NOMO-1 treated with DMSO at 0.1 percent for 48 hours (cell line): Measurements from ENCODE around the gene WASHC1.
"Not testable (repeated sequence)": the region's sequence is repeated elsewhere in the genome, so short reads cannot be mapped to it uniquely, and the experiment has no call there.

Experiments used
- DNase-seq: peaks from one replicate; lab custom pipeline; 2025; ENCODE audit not compliant: unreplicated experiment; lab: John Stamatoyannopoulos, UW

Gene WASHC1, protein sequence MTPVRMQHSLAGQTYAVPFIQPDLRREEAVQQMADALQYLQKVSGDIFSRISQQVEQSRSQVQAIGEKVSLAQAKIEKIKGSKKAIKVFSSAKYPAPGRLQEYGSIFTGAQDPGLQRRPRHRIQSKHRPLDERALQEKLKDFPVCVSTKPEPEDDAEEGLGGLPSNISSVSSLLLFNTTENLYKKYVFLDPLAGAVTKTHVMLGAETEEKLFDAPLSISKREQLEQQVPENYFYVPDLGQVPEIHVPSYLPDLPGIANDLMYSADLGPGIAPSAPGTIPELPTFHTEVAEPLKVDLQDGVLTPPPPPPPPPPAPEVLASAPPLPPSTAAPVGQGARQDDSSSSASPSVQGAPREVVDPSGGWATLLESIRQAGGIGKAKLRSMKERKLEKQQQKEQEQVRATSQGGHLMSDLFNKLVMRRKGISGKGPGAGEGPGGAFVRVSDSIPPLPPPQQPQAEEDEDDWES

DNA sequence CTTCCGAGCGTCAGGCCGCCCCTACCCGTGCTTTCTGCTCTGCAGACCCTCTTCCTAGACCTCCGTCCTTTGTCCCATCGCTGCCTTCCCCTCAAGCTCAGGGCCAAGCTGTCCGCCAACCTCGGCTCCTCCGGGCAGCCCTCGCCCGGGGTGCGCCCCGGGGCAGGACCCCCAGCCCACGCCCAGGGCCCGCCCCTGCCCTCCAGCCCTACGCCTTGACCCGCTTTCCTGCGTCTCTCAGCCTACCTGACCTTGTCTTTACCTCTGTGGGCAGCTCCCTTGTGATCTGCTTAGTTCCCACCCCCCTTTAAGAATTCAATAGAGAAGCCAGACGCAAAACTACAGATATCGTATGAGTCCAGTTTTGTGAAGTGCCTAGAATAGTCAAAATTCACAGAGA, at the start of gene WASHC1:
Gene WASHC1, minus strand, starts transcription at position 101 of the 400 bp plus-strand sequence. CDS start 4,457 bp downstream, outside the sequence.
- DNase-seq, result not testable (repeated sequence)

DNA sequence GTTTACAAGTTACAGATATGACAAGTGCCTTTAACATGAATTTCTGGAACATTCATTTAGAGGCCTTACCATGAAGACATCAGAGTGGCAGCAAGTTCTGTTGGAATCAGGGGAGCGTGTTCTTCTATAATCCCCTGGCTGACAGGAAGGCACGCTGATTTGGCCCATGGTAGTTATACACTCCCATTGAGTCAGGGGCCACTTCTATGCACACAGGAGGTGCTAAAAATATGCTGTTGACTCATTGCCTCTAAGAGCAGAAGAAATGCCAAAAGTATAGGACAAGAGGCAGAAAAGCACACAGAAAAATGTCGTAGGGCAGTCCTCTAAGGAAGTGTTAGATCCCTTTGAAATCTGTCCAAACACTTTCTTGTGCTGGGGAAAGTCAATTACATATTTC, 49.1 kb upstream of the WASHC1 start:
- DNase-seq, result not testable (repeated sequence)

DNA sequence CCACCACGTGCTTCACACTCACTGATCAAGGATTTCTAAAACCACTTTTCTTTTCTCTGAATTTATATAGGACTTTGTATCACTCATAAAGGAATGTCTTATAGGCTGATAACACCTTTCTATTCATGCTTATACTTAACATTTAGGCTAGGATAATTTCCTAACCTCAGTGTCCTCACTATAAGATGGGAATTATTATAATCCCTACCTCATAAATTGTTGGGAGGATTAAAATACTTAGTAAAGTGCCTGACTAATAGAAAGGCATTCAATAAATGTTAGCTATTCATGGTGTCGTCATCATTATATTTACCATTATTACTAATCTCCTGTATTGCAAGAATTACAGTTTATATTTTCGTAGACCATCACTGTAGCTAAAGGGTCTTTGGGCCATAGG, 47.1 kb upstream of the WASHC1 start:
- not testable (repeated sequence) for DNase-seq

DNA sequence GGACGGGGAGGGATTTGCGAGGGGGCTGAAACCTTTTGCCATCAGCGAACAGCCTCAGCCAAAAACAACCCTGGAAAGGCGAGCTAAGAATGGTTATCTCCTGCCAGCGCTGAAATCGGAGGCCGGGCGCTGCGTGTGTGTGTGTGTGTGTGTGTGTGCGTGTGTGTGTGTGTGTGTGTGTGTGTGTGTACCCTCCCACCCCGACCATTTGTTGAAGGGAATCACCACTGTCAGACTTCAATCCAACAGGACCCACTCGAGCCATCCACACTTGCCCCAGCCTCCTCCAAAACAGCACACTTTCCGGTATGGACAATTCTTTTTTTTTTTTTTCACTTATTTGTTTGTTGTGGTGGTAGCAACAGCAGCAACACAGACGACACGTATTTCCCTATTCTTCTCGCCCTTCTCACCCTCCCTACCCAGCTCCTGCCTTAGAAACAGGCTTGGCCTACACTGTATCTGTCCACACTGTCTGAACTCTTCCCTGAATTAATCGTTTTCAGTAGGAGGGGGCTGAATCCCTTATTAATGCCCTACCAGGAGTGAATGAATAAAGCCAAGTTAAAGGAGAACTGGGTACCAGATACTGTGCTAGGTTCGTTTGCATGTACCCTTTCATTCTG, 44.8 kb upstream of the WASHC1 start:
- DNase-seq, result not testable (repeated sequence)

DNA sequence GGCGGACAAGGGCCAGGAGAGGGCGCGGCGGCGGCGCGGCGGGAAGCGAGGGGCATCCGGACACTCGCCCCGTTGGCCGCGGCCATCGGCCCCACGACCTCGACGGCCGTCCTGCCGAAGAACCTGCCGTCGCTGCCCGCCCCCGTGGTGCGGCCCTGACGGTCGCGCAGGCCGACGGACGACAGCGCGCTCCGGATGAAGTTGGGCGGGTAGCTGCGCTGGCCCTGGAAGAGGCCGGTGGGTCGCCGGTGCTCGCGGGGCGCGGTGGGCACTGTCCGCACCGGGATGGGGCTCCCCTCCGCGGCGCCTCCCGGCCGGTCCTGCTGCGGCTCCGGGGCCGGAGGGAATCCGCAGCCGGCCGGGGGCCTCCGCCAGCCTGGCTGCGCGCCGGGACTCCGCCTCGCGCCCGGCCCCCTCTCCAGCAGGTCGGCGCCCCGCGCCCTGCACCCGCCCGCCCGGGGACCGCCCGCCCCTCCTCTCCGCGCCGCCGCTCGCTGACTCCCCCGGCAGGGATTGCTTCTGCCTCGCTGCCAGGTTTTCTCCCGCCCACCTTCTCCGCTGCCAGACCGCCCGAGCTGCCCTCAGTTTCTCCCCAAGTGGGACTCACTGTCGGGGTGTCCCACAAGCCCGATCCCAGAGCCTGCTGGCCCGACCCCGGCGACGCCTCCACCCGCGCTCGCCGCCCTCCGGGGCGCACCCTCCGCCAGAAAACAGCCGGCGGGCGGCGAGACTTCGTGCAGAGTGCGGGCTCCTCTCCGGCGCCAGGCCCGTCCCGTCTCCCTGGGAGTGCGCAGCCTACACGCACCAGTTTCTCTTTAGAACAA, 44.0 kb upstream of the WASHC1 start:
- DNase-seq, result not testable (repeated sequence)

DNA sequence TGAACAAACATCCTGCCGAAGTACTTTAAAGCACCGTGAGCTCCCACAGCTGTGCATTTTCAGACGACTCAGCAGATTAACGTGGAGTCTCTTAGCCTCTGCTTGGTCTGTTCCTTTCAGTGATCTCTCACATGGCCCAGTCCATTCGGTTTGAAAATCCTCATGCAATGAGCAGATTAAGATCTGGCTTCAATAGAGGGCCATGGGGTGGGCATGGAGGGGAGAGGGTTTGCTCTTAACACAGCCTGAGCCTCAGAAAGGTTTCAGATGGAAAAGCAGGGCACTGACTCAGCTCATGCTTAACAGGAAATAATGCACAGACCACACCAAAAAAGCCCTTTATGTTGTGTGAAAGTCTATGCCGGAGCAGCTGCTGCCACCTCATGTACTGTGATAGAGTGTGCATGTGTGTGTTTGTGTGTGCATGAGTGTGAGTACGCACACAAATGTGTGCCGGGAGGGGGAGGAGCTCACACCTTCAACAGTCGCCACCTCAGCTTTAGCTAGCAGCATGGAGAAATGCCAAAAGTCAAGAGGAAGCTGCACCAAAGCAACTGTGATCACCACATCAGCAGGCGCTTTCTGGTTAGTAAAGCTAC, 33.9 kb upstream of the WASHC1 start:
- DNase-seq, result not testable (repeated sequence)

DNA sequence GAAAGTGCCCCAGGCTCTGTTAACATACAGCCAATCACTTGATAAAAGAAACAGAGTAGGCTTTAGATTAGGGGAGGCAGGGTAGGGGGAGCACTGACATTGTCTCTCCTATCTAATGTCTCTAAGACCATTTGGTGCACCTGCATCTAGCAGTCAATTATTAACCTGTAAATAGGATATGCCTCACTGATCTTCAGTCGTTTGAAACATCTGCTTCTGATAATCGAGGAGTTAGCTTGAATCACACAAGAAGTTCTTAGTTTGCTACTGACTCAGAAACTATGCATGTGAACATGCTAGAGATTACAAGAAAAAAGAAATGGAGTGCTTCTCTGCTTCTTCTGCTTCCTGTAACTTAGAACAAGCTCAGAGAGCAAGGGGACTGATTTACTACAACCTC, 23.4 kb upstream of the WASHC1 start:
- DNase-seq, result not testable (repeated sequence)

DNA sequence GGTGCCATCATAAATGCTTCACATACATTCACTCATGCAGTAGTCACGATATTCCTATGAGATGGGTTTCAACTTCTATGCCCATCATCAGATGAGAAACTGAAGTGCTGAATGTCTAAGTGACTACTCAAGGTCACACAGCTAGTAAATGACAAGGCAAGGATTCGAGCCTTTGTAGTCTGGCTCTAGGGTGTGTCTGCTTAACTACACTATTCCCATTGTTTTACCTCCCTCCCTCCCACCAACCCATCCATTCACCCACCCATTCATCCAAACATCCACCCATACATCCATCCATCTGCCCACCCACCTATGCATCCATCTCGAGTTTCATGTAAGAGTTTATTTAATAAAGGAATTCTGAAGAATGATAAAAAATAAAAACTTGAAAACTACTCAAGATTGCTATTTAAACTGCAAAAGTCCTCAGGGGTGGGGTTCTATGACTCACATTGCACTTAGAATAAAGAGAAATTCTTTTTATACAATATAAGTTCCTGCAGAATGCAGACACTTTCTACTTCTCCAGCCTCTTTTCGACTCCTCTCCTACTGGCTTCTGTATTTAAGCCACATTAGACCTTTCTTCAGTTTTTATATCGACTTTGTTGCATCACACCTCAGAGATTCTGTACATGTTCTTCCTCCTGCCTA, 19.1 kb upstream of the WASHC1 start:
- not testable (repeated sequence) for DNase-seq

DNA sequence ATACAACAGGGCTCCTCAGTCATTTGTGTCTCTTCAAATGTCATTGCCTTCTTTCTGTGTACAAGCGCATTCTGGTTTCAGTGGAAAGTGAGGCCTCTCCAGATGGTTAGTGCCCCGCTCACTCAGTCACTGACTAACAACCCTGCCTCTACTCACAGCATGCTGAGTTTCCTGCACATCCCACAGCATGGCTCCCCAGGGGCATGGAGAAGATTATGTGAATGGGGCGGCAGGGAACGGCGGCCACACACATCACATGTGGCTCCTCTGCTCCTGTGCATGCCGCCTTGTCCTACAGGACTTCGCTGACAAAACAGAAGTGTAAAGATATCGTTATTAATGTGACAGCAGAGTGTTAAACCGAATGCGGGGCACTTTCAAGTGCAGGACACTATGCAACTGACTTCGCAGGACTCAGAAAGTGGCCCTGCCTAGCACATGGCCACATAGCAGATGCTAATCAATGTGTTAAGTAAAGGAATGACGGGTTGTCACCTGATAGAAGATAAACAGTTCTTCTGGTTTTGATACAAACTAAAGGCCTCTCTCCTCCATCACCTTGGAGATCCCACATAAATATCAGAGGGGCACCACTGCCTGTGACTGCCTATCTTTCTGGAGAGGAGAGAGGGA, 17.5 kb upstream of the WASHC1 start:
- not testable (repeated sequence) for DNase-seq

DNA sequence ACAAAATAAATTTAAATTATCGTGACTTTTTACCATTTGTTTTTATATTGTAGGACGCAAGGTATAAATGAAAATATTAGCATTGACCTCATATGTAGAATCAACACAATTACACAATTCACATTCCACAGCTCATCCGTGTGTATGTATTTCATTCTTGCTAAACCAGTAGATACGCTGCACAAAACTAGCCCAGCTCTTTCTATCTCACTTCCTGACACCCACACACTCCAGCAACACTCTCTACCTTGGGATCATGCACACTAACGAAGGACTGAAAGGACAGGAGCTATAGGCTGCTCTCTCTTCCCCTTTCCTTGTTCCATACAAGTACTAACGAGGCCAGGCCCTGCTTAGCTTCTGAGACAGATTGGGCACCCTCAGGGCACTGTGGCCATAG, 16.9 kb upstream of the WASHC1 start:
- DNase-seq, result not testable (repeated sequence)

DNA sequence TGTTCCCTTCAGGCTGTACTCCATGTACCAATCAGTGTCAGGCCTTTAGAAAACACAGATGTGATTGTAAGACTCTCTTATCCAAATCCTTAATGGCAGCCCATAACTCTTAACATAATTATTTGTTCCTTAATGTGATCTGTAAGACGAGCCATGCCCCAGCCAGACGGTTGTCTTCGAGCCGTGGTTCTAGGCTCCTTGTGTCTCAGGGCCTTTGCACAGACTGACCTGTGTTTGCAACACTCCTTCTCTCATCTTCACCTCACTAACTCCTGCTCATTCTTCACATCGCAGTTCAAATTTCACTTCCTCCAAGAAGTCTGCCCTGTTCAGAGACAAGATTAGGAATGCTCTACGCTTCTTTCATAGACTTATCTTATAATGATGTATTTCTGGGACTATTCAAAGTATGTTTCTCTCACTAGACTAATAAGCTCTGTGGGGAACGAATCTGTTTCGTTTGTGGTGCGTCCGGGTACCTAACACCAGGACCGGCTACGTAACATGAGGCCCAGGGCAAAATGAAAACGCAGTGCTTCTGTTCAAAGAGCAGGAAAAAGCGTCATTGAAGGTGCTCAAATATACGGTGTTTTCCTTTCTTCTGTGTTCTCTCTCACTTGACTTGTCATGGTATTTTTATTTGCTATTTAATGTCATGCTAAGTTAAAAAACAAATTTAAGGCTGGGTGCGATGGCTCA, 16.1 kb upstream of the WASHC1 start:
- DNase-seq, result not testable (repeated sequence)

DNA sequence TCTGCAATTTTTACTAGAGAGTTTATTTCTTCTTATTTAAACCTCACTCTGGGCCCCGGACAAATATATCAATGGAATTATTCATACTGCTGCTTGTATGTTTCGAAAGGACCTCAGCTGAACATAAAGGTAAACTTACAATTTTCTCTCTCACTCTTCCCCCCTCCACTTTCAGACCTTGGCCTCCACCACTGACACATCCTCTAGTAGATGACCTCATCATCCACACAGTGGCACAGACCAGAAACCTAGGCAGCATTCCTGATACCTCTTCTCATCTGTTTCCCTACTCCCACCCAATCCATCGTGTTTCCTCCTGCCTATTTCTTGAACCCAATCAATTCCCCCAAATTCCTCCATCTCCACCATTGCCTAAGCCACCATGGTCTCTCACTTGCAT, 15.2 kb upstream of the WASHC1 start:
- not testable (repeated sequence) for DNase-seq

DNA sequence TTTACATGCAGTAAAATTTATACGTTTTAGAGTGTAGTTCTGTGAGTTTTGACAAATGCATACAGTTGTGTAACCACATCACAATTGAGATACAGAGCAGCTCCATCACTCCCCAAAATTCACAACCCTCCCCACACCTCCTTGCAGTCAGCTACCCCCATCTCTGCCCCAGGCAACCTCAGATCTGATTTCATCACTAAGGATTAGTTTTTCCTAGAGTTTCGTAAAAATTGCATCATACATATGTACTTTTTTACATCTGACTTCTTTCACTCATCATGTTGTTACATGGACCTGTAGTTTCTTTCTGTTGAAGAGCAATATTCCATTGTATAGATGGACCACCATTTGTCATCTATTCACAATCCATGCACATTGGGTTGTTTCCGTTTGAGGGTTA, 14.4 kb upstream of the WASHC1 start:
- not testable (repeated sequence) for DNase-seq

DNA sequence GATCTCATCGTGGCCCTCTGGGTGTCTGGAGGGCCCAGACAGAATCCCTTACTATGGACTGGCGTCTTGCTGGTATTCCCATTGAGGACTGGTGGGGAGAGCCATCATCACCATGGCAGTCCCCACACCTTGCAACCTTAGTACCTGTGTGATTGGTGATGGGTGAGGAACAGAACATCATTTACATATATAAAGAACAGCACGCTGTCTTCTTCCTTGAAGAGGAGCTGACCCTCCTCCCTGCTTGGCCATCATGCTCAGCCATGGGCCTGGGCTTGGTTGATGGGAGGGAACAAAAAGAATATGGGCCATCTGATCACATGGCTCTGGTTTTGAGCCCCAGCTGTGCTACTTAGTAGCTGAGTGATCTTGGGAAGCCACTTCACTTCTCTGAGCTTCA, 13.9 kb upstream of the WASHC1 start:
- DNase-seq, result not testable (repeated sequence)

DNA sequence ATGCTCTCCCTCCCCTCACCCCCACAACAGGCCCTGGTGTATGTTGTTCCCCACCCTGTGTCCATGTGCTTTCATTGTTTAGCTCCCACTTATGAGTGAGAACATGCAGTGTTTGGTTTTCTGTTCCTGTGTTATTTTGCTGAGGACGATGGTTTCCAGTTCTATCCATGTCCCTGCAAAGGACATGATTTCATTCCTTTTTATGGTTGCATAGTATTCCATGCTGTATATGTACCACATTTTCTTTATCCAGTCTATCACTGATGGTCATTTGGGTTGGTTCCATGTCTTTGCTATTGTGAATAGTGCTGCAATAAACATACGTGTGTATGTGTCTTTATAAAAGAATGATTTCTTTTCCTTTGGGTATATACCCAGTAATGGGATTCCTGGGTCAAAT, 12.6 kb upstream of the WASHC1 start:
- not testable (repeated sequence) for DNase-seq

DNA sequence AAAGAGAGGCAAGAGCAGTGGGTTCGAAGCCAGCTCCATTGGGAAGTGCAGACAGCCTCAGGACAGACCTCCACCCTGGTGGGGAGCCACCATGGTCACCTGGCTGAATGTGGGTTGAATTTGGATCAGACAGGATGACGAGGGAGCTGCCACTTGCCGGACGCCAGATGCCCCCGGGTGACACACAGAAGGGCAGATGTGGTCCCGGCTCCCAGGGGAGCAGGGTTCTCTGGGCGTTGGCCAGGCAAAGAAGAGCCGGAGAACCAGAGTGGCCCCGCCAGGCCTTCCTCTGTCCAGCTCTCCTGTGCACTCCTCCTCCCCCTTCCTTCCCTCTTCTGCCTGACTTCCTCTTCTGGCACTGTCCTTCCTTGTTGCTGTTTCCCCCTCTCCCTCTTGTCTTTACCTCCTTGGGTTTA, 12.0 kb upstream of the WASHC1 start:
- peak; percentile 10 for DNase-seq

DNA sequence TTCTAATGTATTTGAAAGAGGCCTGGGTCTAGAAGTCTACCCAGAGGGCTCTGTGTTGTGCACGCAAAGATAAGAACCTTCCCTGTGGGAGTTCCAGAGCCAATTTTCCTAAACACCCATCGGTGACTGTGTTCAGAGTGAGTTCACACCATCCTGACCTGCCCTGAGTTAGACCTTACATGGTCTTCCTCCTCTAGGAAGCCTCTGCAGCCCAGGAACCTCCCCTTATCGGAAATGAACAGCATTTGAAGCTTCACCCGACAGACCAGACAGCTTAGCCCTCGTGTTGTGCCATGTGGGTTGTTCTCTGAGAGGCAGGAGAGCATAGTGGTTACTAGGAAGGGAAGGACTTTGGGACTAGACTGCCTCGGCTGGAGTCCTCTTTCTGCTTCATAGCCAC, 3.1 kb upstream of the WASHC1 start:
- not testable (repeated sequence) for DNase-seq

DNA sequence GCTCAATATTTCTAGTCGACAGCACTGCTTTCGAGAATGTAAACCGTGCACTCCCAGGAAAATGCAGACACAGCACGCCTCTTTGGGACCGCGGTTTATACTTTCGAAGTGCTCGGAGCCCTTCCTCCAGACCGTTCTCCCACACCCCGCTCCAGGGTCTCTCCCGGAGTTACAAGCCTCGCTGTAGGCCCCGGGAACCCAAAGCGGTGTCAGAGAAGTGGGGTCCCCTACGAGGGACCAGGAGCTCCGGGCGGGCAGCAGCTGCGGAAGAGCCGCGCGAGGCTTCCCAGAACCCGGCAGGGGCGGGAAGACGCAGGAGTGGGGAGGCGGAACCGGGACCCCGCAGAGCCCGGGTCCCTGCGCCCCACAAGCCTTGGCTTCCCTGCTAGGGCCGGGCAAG, 481 bp downstream of the WASHC1 start:
- not testable (repeated sequence) for DNase-seq

DNA sequence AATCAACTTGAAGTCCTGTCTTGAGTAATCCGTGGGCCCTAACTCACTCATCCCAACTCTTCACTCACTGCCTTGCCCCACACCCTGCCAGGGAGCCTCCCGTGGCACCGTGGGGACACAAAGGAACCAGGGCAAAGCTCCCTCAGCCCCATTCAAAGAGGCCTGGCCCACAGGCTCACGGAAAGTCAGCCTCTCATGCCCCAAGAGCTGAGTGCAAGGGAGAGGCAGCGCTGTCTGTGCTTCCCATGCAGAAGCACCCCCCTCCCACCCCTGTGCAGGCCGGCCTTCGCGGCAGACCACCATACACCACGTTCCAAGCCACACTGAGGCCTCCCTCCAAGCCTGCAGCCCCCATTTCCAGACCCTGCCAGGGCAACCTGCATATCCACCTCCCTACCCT, 7.6 kb downstream of the WASHC1 start:
- not testable (repeated sequence) for DNase-seq
